Lower lobe of right lung (tissue), 2 donors: ENCODE measurements around the gene ARHGAP10. TPM values are rescaled to one million over a fixed set of nuclear protein-coding genes. Genes with fewer than 3 reads are reported as not detected.

Experiments used
- ATAC-seq, 2 donors: fragments of 200-7000 bp; cut with Tn5 transposase; one replicate each; pipeline ENCODE4 v1.9.1; 2020 to 2022; ENCODE audit warnings: mild to moderate bottlenecking in 2 of 2, moderate library complexity in 2 of 2
- DNase-seq: peaks from one replicate; pipeline ENCODE4 v3.0.0-alpha.2; 2020
- H3K27ac ChIP-seq: fragments of 200-600 bp; one replicate; pipeline ENCODE4 v1.8.0; 2022
- H3K27me3 ChIP-seq: fragments of 200-600 bp; one replicate; pipeline ENCODE4 v1.8.0; 2022; ENCODE audit warnings: low read depth
- H3K36me3 ChIP-seq: fragments of 200-600 bp; one replicate; pipeline ENCODE4 v1.8.0; 2022; ENCODE audit warnings: mild to moderate bottlenecking
- H3K4me1 ChIP-seq: fragments of 200-600 bp; one replicate; pipeline ENCODE4 v1.8.0; 2022
- H3K4me3 ChIP-seq: fragments of 200-600 bp; one replicate; pipeline ENCODE4 v1.8.0; 2022; ENCODE audit warnings: mild to moderate bottlenecking
- H3K9me3 ChIP-seq: fragments of 200-600 bp; one replicate; pipeline ENCODE4 v1.8.0; 2022
- CTCF ChIP-seq: fragments of 200-600 bp; IDR thresholded peaks from one replicate; pipeline ENCODE4 v1.8.0; 2022; ENCODE audit warnings: antibody characterized with exemption, mild to moderate bottlenecking
- intact Hi-C: fragments of 100-400 bp; cut with DNase I; formaldehyde crosslinking; loops from one replicate; pipeline ENCODE4 v1.11.0; 2022
- total RNA-seq: library from RNA; stranded (reverse); fragmentation: NEBNext Ultra II Directional; extraction: Animal tissue kit (Norgen Biotek cat#: 25700); gene quantifications from one replicate; pipeline ENCODE4 v1.2.1, GENCODE V29; 2021
- donor health status: DM: no; HTN: yes; CAD: no; lungs with severe emphysema.

Gene ARHGAP10
- total RNA-seq, 1 donor from 2014 or later = 26.4 TPM

GRCh38 chr4:147825451-147826287 is 93.8 kb downstream of the ARHGAP10 start:
- ATAC-seq (peak; percentile 30 to 54), DNase-seq (no peak)
- no peaks in the 10 kb centered on the region for H3K9me3 ChIP-seq
- intact Hi-C loops = no loop called here
- H3K4me1 ChIP-seq = peaks cover 45% of the 10 kb centered on the region
- H3K36me3 ChIP-seq = no peaks in the 10 kb centered on the region
- no peak for TF ChIP-seq CTCF
- H3K27ac ChIP-seq = peak overlapping the region; percentile 34
- no peaks in the 10 kb centered on the region for H3K27me3 ChIP-seq
- H3K4me3 ChIP-seq = no peak overlapping the region

DNA sequence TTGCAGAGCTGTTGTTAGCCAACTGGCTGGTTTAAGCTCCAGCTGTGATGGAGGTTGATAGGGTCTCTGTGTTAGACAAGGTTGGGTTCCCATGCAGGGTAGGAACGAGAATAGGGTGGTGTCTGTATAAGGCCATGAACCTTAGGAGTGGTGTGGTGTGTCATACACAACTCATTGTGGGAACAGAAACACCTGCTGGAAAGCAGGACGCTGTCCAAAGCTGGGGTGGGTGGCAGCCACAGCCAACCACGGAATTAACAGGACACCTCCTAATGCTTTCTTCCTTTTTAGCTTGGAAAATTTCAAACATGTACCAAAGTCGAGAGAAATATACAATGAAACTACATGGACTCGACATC is 94.4 kb downstream of the ARHGAP10 start:
- Histone ChIP-seq H3K4me3 (no peak overlapping the region), H3K4me1 (peaks cover 47% of the 10 kb centered on the region), H3K27me3 (no peaks in the 10 kb centered on the region), H3K27ac (no peak overlapping the region), H3K9me3 (no peaks in the 10 kb centered on the region), H3K36me3 (no peaks in the 10 kb centered on the region)
- no peak for ATAC-seq
- no peak for TF ChIP-seq CTCF
- DNase-seq = no peak
- intact Hi-C loops = no loop called here

DNA sequence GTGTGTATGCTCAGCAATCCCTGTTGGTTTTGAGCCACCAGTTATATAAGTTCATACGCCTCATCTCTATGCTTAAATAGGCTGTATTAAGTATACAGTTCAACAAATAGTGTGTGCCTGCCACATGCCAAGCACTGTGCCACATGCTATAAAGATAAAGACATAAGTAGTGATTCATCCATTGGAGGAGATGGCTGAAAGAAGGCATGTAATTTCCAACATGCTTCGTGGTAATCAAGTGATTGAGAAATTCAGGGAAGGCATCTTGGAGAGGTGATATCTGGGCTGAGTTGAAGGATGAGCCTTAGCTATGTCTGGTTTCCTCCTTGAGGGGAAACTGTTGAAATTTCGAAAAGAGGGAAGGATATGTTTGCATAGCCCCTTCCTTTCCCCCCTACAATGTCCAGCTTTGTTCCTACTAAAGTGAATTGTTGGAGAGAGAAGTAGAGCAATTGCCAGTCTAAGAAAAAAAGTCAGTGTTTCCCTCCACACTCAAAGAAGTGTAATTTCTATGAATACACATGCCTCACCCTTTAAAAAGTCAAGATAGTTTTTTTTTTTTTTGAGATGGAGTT is 96.5 kb downstream of the ARHGAP10 start:
- H3K27me3 ChIP-seq = no peaks in the 10 kb centered on the region
- H3K4me3 ChIP-seq = no peak overlapping the region
- DNase-seq (no peak), ATAC-seq (no peak)
- intact Hi-C loops = no loop called here
- peak overlapping the region; percentile 70 for H3K27ac ChIP-seq
- TF ChIP-seq CTCF = no peak
- H3K9me3 ChIP-seq = no peaks in the 10 kb centered on the region
- peaks cover 53% of the 10 kb centered on the region for H3K4me1 ChIP-seq
- H3K36me3 ChIP-seq = no peaks in the 10 kb centered on the region

DNA sequence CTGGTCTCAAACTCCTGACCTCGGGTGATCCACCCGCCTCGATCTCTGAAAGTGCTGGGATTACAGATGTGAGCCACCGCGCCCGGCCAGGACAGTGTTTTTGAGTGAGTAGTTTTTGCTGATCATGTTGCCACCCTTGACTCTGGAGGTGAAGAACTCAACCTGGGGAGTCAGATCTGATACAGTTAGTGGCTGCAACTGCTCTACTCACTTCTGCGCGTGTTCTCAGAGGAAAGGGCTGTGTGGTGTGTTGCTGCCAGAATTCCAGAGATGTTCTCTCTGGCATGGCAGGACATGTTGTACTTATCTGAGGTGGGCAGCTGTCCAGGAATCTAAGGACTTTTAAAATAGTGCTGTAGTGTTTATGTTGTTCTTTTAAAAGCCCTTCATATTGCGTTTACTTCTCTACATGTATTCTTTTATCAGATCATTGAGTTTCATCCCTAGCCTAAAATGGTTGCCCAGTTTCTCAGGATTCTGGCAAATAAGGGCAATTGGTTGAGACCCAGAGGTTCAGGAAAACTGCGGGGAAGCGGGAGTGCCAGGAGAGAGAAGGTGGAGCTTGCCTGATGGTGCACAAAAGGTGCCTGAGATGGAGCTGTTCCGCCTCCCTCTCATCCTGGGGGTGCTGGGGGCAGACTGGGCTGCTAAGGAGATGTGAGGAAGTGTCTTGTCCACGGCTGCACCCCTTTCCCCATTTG is 97.7 kb downstream of the ARHGAP10 start:
- no peak for TF ChIP-seq CTCF
- Histone ChIP-seq H3K4me1 (peaks cover 57% of the 10 kb centered on the region), H3K9me3 (no peaks in the 10 kb centered on the region), H3K27ac (peak overlapping the region; percentile 70), H3K36me3 (no peaks in the 10 kb centered on the region), H3K4me3 (no peak overlapping the region), H3K27me3 (no peaks in the 10 kb centered on the region)
- ATAC-seq = peak; percentile 34 to 59
- DNase-seq = no peak
- intact Hi-C loops = no loop called here

GRCh38 chr4:147830102-147830463 is 98.2 kb downstream of the ARHGAP10 start:
- H3K27ac ChIP-seq = peak overlapping the region; percentile 70
- intact Hi-C loops = no loop called here
- no peak for TF ChIP-seq CTCF
- H3K4me1 ChIP-seq = peaks cover 57% of the 10 kb centered on the region
- H3K9me3 ChIP-seq = no peaks in the 10 kb centered on the region
- no peaks in the 10 kb centered on the region for H3K27me3 ChIP-seq
- no peak for ATAC-seq
- no peak for DNase-seq
- H3K36me3 ChIP-seq = no peaks in the 10 kb centered on the region
- no peak overlapping the region for H3K4me3 ChIP-seq
